PC-9 (cell line): ENCODE data around the gene FOXK1. TPM values are rescaled to one million over a fixed set of nuclear protein-coding genes. Genes with fewer than 3 reads are reported as not detected.

Experiments used
- BruUV-seq: library from RNA; stranded (reverse); fragments of 400-500 nt; replicated peaks from 2 replicates; lab custom pipeline; 2021; lab: Mats Ljungman, UMichigan
- CTCF ChIA-PET: fragments of 300-600 bp; sonication (Branson Sonifier 250); formaldehyde crosslinking; loops from one replicate; lab custom pipeline; 2022; ENCODE audit warnings: antibody characterized with exemption; lab: Charles Lee
- POLR2A ChIA-PET: fragments of 300-600 bp; sonication (Branson Sonifier 250); formaldehyde crosslinking; loops from one replicate; lab custom pipeline; 2022; ENCODE audit warnings: antibody characterized with exemption; ENCODE audit not compliant: unreplicated experiment; lab: Charles Lee
- DNase-seq, 2 experiments: peaks; one replicate each; pipeline versions ENCODE4 v3.0.0 to v3.0.0-alpha.2; 2015 to 2022; ENCODE audit warnings: mixed read lengths in 1 of 2
- H2AFZ ChIP-seq: fragments of 200-600 bp; sonication (generic); 2 replicates; pipeline ENCODE4 v1.8.1; 2017; ENCODE audit warnings: antibody characterized with exemption
- H3F3A ChIP-seq: fragments of 200-600 bp; sonication (generic); 2 replicates; pipeline ENCODE4 v1.8.1; 2017; ENCODE audit warnings: antibody characterized with exemption, mild to moderate bottlenecking, low read depth; ENCODE audit not compliant: insufficient read depth
- H3K27ac ChIP-seq: fragments of 200-600 bp; sonication (generic); 2 replicates; pipeline ENCODE4 v1.6.1; 2016; ENCODE audit warnings: mixed run types
- H3K27me3 ChIP-seq: fragments of 200-600 bp; sonication (generic); 2 replicates; pipeline ENCODE4 v1.6.1; 2016; ENCODE audit warnings: low read depth, mixed run types; ENCODE audit not compliant: insufficient read depth
- H3K36me3 ChIP-seq: fragments of 200-600 bp; sonication (generic); 2 replicates; pipeline ENCODE4 v1.6.1; 2016; ENCODE audit warnings: low read depth, mixed run types
- H3K4me1 ChIP-seq: fragments of 200-600 bp; sonication (generic); replicated peaks from 2 replicates; pipeline ENCODE4 v1.6.1; 2016; ENCODE audit warnings: mixed run types; ENCODE audit not compliant: insufficient read depth
- H3K4me2 ChIP-seq: fragments of 200-600 bp; sonication (generic); 2 replicates; pipeline ENCODE4 v1.6.1; 2017; ENCODE audit warnings: mixed run types
- H3K4me3 ChIP-seq: fragments of 200-600 bp; sonication (generic); 2 replicates; pipeline ENCODE4 v1.6.1; 2016; ENCODE audit warnings: mixed run types
- H3K79me2 ChIP-seq: fragments of 200-600 bp; sonication (generic); 2 replicates; pipeline ENCODE4 v1.6.1; 2017; ENCODE audit warnings: low read depth, mixed run types
- H3K9me2 ChIP-seq: fragments of 200-600 bp; sonication (generic); 2 replicates; pipeline ENCODE4 v1.8.1; 2017; ENCODE audit warnings: mild to moderate bottlenecking; ENCODE audit not compliant: insufficient read depth
- H3K9me3 ChIP-seq: fragments of 200-600 bp; sonication (generic); 2 replicates; pipeline ENCODE4 v1.8.1; 2016; ENCODE audit warnings: low read depth; ENCODE audit not compliant: insufficient read depth
- H4K20me1 ChIP-seq: fragments of 200-600 bp; sonication (generic); 2 replicates; pipeline ENCODE4 v1.8.1; 2017; ENCODE audit not compliant: insufficient read depth
- EZH2 ChIP-seq: fragments of 200-600 bp; sonication (generic); IDR thresholded peaks from 2 replicates; pipeline ENCODE4 v1.8.0; 2017; ENCODE audit warnings: antibody characterized with exemption, low read depth
- intact Hi-C: fragments of 100-400 bp; cut with micrococcal nuclease; formaldehyde crosslinking; loops from one replicate; pipeline ENCODE4 v1.10.0; 2022; ENCODE audit not compliant: unreplicated experiment
- total RNA-seq: library from RNA; stranded (reverse); gene quantifications from 2 replicates; pipeline ENCODE4 v1.2.3, GENCODE V29; 2021
- TF ChIP-seq, protein P1 (sequence below): fragments of 200-600 bp; sonication (generic); conservative IDR thresholded peaks from 2 replicates; pipeline ENCODE4 v1.6.1; 2017; ENCODE audit warnings: mixed run types, antibody characterized with exemption, mild to moderate bottlenecking, moderate library complexity

The FOXK1 gene
- total RNA-seq, 1 experiment from 2014 or later: 68.1 TPM

DNA sequence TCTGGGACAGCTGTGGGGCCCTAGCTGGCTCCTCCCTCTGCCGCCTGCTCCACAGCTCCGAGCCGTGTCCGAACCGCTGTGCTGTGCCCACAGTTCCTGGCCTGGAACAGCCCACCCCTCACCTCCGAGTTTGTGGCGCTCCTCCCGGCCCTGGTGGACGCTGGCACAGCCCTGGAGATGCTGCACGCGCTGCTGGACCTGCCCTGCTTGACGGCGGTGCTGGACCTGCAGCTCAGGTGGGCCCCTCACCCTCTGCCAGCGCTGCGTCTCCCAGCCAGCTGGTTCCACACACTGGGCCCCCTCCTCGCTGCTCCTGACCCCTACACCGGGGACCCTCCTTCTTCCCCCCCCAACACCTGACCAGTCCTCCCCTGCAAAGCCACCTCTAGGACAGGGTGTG is 105.4 kb downstream of the FOXK1 start:
- no peaks in the 10 kb centered on the region for H3K36me3 ChIP-seq
- POLR2A ChIA-PET: no interaction called here
- intact Hi-C loops: no loop called here

DNA sequence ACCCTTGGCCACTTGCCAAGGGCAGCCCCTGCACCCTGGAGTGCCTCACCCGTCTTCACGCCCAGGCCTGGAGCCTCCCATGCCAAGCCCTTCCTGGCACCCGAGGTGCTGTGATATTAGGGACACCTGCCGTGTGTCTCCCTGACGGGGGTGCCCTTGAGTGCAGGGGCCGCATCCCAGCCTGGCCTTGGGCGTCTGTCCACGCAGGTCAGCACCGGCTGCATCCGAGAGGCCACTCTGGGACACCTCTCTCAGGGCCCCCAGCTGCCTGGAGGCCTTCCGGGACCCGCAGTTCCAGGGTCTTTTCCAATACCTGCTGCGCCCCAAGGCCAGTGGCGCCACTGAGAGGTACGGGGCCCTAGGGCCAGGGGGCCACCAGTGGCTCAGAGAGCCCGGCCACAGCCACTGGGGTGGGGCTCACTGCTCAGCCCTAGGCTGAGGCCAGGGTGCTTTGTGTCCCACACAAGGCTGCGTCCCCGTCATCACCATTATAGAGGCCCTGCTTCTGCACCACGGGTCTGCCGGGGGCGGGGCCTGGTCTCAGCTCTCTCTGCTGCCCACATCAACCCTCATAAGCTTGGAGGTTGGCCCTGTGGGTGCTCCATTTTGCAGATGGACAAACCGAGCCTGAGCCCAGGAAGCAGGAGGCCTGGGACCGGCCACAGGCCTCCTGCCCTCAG is 106.0 kb downstream of the FOXK1 start:
- H3K9me2 ChIP-seq: no peaks in the 10 kb centered on the region
- no peaks in the 10 kb centered on the region for H3K36me3 ChIP-seq
- no peak overlapping the region for H3K4me3 ChIP-seq
- CTCF ChIA-PET: no interaction called here
- H3K4me1 ChIP-seq: no peaks in the 10 kb centered on the region
- peaks cover 10% of the 10 kb centered on the region; the same call in 1 of the 2 replicates for H4K20me1 ChIP-seq
- H2AFZ ChIP-seq: no peak overlapping the region
- no peak for DNase-seq
- no peaks in the 10 kb centered on the region for H3F3A ChIP-seq
- no TSS peak for BruUV-seq
- POLR2A ChIA-PET: no interaction called here
- TF ChIP-seq, protein P1, sequence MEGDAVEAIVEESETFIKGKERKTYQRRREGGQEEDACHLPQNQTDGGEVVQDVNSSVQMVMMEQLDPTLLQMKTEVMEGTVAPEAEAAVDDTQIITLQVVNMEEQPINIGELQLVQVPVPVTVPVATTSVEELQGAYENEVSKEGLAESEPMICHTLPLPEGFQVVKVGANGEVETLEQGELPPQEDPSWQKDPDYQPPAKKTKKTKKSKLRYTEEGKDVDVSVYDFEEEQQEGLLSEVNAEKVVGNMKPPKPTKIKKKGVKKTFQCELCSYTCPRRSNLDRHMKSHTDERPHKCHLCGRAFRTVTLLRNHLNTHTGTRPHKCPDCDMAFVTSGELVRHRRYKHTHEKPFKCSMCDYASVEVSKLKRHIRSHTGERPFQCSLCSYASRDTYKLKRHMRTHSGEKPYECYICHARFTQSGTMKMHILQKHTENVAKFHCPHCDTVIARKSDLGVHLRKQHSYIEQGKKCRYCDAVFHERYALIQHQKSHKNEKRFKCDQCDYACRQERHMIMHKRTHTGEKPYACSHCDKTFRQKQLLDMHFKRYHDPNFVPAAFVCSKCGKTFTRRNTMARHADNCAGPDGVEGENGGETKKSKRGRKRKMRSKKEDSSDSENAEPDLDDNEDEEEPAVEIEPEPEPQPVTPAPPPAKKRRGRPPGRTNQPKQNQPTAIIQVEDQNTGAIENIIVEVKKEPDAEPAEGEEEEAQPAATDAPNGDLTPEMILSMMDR: no peak
- no peak for TF ChIP-seq EZH2
- no peaks in the 10 kb centered on the region for H3K79me2 ChIP-seq
- intact Hi-C loops: no loop called here
- H3K27ac ChIP-seq: no peak overlapping the region
- no peaks in the 10 kb centered on the region for H3K9me3 ChIP-seq
- no peak overlapping the region for H3K4me2 ChIP-seq
- H3K27me3 ChIP-seq: no peaks in the 10 kb centered on the region

More for the DNA sequence above, 105.4 kb downstream of the FOXK1 start:
- DNase-seq: no peak
- H3K79me2 ChIP-seq: no peaks in the 10 kb centered on the region
- CTCF ChIA-PET: no interaction called here
- peaks cover 10% of the 10 kb centered on the region; the same call in 1 of the 2 replicates for H4K20me1 ChIP-seq
- H3K4me1 ChIP-seq: no peaks in the 10 kb centered on the region
- H3K4me3 ChIP-seq: no peak overlapping the region
- H3K9me2 ChIP-seq: no peaks in the 10 kb centered on the region
- TF ChIP-seq, protein P1: no peak
- TF ChIP-seq EZH2: no peak
- H3F3A ChIP-seq: no peaks in the 10 kb centered on the region
- no peak overlapping the region for H3K4me2 ChIP-seq
- no peak overlapping the region for H2AFZ ChIP-seq
- no peak overlapping the region for H3K27ac ChIP-seq
- H3K9me3 ChIP-seq: no peaks in the 10 kb centered on the region
- BruUV-seq: no TSS peak
- no peaks in the 10 kb centered on the region for H3K27me3 ChIP-seq

DNA sequence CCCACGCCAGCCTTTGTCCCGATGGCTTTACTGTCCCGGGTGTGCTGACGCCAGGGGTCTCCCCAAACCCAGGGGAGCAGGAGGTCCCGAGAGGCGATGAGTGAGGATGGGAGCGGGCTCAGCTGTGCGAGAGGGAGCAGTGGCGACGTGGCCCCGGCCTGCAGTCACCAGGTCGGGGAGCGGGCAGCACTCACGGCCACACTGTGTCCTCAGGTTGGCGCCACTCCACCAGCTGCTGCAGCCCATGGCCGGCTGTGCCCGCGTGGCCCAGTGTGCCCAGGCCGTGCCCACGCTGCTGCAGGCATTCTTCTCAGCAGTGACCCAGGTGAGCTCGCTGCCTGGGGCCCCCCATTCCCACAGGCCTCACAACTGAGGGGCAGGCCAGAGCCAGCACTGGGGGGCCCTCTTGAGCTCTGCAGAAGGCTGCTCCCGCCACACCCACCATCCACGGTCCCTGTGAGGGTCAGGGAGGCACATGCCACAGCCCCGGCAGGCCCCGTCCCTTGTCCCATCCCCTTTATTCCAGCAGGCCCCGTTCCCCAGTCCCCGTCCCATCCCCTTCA is 106.6 kb downstream of the FOXK1 start:
- CTCF ChIA-PET: no interaction called here
- intact Hi-C loops: no loop called here
- H4K20me1 ChIP-seq: peaks cover 10% of the 10 kb centered on the region; the same call in 1 of the 2 replicates
- H3K4me2 ChIP-seq: no peak overlapping the region
- H3F3A ChIP-seq: no peaks in the 10 kb centered on the region
- no peaks in the 10 kb centered on the region for H3K79me2 ChIP-seq
- no TSS peak for BruUV-seq
- H3K9me3 ChIP-seq: no peaks in the 10 kb centered on the region
- no peaks in the 10 kb centered on the region for H3K36me3 ChIP-seq
- no peak overlapping the region for H2AFZ ChIP-seq
- POLR2A ChIA-PET: no interaction called here
- no peak for DNase-seq
- H3K4me1 ChIP-seq: no peaks in the 10 kb centered on the region
- no peak overlapping the region for H3K27ac ChIP-seq
- no peak for TF ChIP-seq EZH2
- TF ChIP-seq, protein P1: no peak
- no peaks in the 10 kb centered on the region for H3K9me2 ChIP-seq
- H3K4me3 ChIP-seq: no peak overlapping the region
- H3K27me3 ChIP-seq: no peaks in the 10 kb centered on the region
